ENCODE results near the gene AP1AR. TPM values are rescaled to one million over a fixed set of nuclear protein-coding genes. Genes with fewer than 3 reads are reported as not detected.

The AP1AR gene
- total and polyA plus RNA-seq, 2 of the 8 experiments (the other 6 are each of a cell fraction or from before 2014, with no cell fraction given) = 5.3 to 27.7 TPM

- H3K9ac ChIP-seq (replicated peaks in 1 of 4; ENCODE audit: extremely low read depth in 1 of 4, low read depth in 3 of 4, low read length in 3 of 4) = no peak overlapping the region
- no peak overlapping the region for H3K27ac ChIP-seq (ENCODE audit: low read depth, low read length)
- H4K91ac ChIP-seq (replicated peaks; ENCODE audit: insufficient read length, low read length) = no peak overlapping the region
- H3K36me3 ChIP-seq (ENCODE audit: control insufficient read depth in 2 of 4, insufficient read depth in 4 of 4, low read length in 3 of 4) = no peaks in the 10 kb centered on the region
- H3K14ac ChIP-seq (ENCODE audit: insufficient read length) = no peak overlapping the region
- H3K18ac ChIP-seq (ENCODE audit: extremely low read depth, low read length) = no peak overlapping the region
- no peaks in the 10 kb centered on the region for H3K9me3 ChIP-seq (ENCODE audit: insufficient read depth in 2 of 2, low read depth in 1 of 2, low read length in 1 of 2)
- TF ChIP-seq, protein P1, sequence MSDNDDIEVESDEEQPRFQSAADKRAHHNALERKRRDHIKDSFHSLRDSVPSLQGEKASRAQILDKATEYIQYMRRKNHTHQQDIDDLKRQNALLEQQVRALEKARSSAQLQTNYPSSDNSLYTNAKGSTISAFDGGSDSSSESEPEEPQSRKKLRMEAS (IDR thresholded peaks at IDR 0.05) = no peak
- no peak for TF ChIP-seq CREB1 (IDR thresholded peaks at IDR 0.05)
- no peak for TF ChIP-seq SIRT6 (IDR thresholded peaks at IDR 0.05; ENCODE audit: low read length)
- TF ChIP-seq RFX5 (IDR thresholded peaks at IDR 0.05; ENCODE audit: borderline replicate concordance, low read depth, low read length) = no peak
- TF ChIP-seq NANOG (IDR thresholded peaks at IDR 0.05; ENCODE audit: insufficient read depth, low read depth, low read length, poor library complexity, severe bottlenecking) = no peak
- no peak for TF ChIP-seq ATF2 (IDR thresholded peaks at IDR 0.05; ENCODE audit: low read length)
- TF ChIP-seq TEAD4 (IDR thresholded peaks at IDR 0.05; ENCODE audit: low read depth, low read length) = no peak
- TF ChIP-seq MAFK (IDR thresholded peaks at IDR 0.05; ENCODE audit: low read depth, low read length) = no peak
- no peak for TF ChIP-seq RAD21 (IDR thresholded peaks at IDR 0.05 in 1 of 2, conservative IDR thresholded peaks at IDR 0.05 in 1 of 2; ENCODE audit: low read depth in 2 of 2, low read length in 2 of 2)
- TF ChIP-seq ZNF274 (IDR thresholded peaks at IDR 0.05; ENCODE audit: borderline replicate concordance, extremely low read depth, low read length) = no peak
- no peak for TF ChIP-seq CHD2 (IDR thresholded peaks at IDR 0.05; ENCODE audit: low read length)
- TF ChIP-seq BRCA1 (IDR thresholded peaks at IDR 0.05; ENCODE audit: low read depth, low read length) = no peak
- no peak for TF ChIP-seq CBX8 (IDR thresholded peaks at IDR 0.05; ENCODE audit: borderline replicate concordance, low read depth, low read length)
- FAIRE-seq = no peak
- CTCF ChIA-PET (ENCODE audit: partially characterized antibody) = interaction anchor here (8.7 kb wide), 1 partner anchor 138 kb away, joined by 97 read pairs; no protein-coding TSS in a partner anchor
- H2BK12ac ChIP-seq (ENCODE audit: low read depth, low read length) = no peak overlapping the region
- POLR2A ChIA-PET (ENCODE audit: partially characterized antibody) = no interaction called here
- H3K4ac ChIP-seq (replicated peaks; ENCODE audit: insufficient read length, low read depth, low read length) = no peak overlapping the region
- H3K27me3 ChIP-seq (replicated peaks in 1 of 4; ENCODE audit: control insufficient read depth in 3 of 4, extremely low read depth in 1 of 4, insufficient read depth in 3 of 4, low read length in 3 of 4) = no peaks in the 10 kb centered on the region
- H4K20me1 ChIP-seq (replicated peaks in 1 of 2; ENCODE audit: control insufficient read depth in 1 of 2, insufficient read depth in 2 of 2, low read length in 2 of 2) = peaks cover 3 to 13% of the 10 kb centered on the region in 2 experiments
- H3K4me1 ChIP-seq (replicated peaks in 1 of 4; ENCODE audit: control insufficient read depth in 3 of 4, insufficient read depth in 4 of 4, low read length in 3 of 4) = no peaks in the 10 kb centered on the region
- H3K79me1 ChIP-seq (ENCODE audit: low read depth, low read length) = no peaks in the 10 kb centered on the region
- no peak overlapping the region for H4K5ac ChIP-seq (ENCODE audit: insufficient read length, low read depth, low read length)
- H4K8ac ChIP-seq (ENCODE audit: extremely low read depth, insufficient read depth, low read length) = no peak overlapping the region
- no peak overlapping the region for H3K56ac ChIP-seq (replicated peaks; ENCODE audit: insufficient read length, low read depth, low read length)
- H2BK15ac ChIP-seq (ENCODE audit: low read length) = no peak overlapping the region
- DNase-seq (ENCODE audit: low read depth in 1 of 2, low spot score in 2 of 2) = no peak
- no peak overlapping the region for H3K23ac ChIP-seq (ENCODE audit: insufficient read length)
- H2AFZ ChIP-seq (ENCODE audit: low read length) = no peak overlapping the region
- H3K23me2 ChIP-seq (ENCODE audit: low read depth, low read length) = no peaks in the 10 kb centered on the region
- 83% methylated on average over 2 of the region's 2 CpGs; no CpG with 5 or more reads in 1 of the 2 experiments for WGBS, 2 experiments (ENCODE audit: extremely low coverage in 1 of 2, insufficient coverage in 1 of 2, insufficient read length in 1 of 2, insufficient replicate concordance in 2 of 2, low coverage in 1 of 2, low lambda C conversion rate in 2 of 2, missing lambda C conversion rate in 1 of 2)
- H2BK20ac ChIP-seq (ENCODE audit: low read length) = no peak overlapping the region
- no peak overlapping the region for H2BK5ac ChIP-seq (ENCODE audit: low read depth, low read length)
- no peak overlapping the region for H3K4me3 ChIP-seq (ENCODE audit: extremely low read depth in 1 of 4, insufficient read depth in 2 of 4, low read depth in 3 of 4, low read length in 4 of 4)
- H2AK5ac ChIP-seq (ENCODE audit: low read depth, low read length) = no peak overlapping the region
- peaks cover 8 to 98% of the 10 kb centered on the region in 2 experiments for H3K79me2 ChIP-seq (ENCODE audit: control insufficient read depth in 1 of 2, insufficient read depth in 2 of 2, low read length in 2 of 2)
- no peak overlapping the region for H3K4me2 ChIP-seq (ENCODE audit: insufficient read depth in 1 of 2, low read depth in 2 of 2, low read length in 2 of 2)
- no peak overlapping the region for H2BK120ac ChIP-seq (replicated peaks; ENCODE audit: low read depth, low read length)
Measured at GRCh38 chr4:112238833-112239232, 7.2 kb downstream of the AP1AR start.
